NCI-H2196 (cell line): ENCODE measurements around the gene ZNF324.

Experiments
- DNase-seq: peaks from one replicate; lab custom pipeline; 2025; ENCODE audit not compliant: unreplicated experiment; lab: John Stamatoyannopoulos, UW

The ZNF324 gene

DNA sequence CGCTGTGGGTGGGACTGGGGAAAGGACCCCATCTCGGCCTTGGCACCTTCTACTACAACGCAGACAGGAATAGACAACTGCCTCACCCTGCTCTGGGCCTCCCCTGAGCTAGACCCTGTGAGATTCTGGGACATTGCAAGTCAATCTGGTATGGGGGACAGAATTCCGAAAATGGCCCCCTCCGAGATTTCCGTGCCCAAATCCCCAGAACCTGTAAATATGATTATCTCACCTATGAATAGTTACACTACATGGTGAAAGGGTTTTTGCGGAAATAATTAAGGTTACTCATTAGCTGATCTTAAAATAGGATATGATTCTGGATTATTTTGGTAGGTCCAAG, 53.3 kb downstream of the ZNF324 start:
- no peak for DNase-seq

DNA sequence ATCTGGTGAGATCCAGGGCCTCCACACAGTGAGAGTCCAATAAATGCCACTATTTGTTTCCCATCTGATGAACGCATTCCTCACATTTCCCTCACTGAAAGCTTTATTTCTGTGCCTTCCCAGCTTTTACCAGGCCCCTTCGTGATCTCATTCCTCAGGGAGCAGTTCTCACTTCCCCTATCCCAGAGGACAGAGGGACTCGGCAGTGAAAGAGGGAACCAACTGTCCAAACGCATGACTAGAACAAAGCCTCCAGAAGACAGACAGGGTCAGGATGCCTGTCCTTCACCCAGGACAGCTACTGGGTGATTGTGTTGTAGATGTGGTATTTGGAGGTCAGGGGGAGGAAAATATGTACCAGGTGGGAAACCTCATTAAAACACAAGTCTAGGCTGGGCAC, 54.8 kb downstream of the ZNF324 start:
- DNase-seq, result no peak

DNA sequence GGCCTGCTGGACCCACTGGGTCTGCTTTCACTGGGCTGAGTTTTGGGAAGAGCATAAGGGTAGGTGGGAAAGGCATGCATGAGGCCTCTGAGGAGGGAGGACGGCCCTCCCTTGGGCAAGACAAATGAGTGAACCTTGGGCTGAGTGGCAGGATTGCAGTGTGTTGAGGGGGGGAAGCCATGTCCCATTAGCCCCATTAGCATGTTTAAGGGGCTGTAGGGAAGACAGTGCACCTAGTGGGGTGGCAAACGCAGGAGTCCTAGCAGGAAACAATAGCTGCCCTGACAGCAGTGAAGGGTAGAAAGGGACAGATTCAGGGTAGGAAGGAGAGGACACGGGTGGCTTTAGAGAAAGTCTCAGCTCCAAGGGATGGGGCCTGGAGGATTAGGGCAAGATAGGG, 55.8 kb downstream of the ZNF324 start:
- DNase-seq, result no peak
